ENCODE results near the gene GSTA1.
"Not testable (repeated sequence)": the region's sequence is repeated elsewhere in the genome, so short reads cannot be mapped to it uniquely, and the experiment has no call there.

Gene GSTA1

GRCh38 chr6:52829046-52829817, 25.6 kb upstream of the GSTA1 start:
- DNase-seq (ENCODE audit: low spot score), result no peak
- TF ChIP-seq CTCF (IDR thresholded peaks at IDR 0.05; ENCODE audit: extremely low read depth, missing control alignments), result no peak

- not testable (repeated sequence) for DNase-seq (ENCODE audit: low spot score)
Observed at GRCh38 chr6:52828621-52829020, 25.0 kb upstream of the GSTA1 start.

- not testable (repeated sequence) for DNase-seq (ENCODE audit: low spot score)
Observed at GRCh38 chr6:52827073-52827783, 23.6 kb upstream of the GSTA1 start.

GRCh38 chr6:52826513-52826912, 22.9 kb upstream of the GSTA1 start:
- TF ChIP-seq CTCF (IDR thresholded peaks at IDR 0.05; ENCODE audit: extremely low read depth, missing control alignments), result no peak

GRCh38 chr6:52825900-52826459, 22.4 kb upstream of the GSTA1 start:
- DNase-seq (ENCODE audit: low spot score), result not testable (repeated sequence)

More at GRCh38 chr6:52826513-52826912, 22.9 kb upstream of the GSTA1 start:
- no peak for DNase-seq (ENCODE audit: low spot score)

GRCh38 chr6:52825270-52825793, 21.7 kb upstream of the GSTA1 start:
- DNase-seq (ENCODE audit: low spot score), result not testable (repeated sequence)

GRCh38 chr6:52821842-52822241, 18.2 kb upstream of the GSTA1 start:
- DNase-seq (ENCODE audit: low spot score), result no peak
- TF ChIP-seq CTCF (IDR thresholded peaks at IDR 0.05; ENCODE audit: extremely low read depth, missing control alignments), result no peak

GRCh38 chr6:52820198-52820597, 16.6 kb upstream of the GSTA1 start:
- TF ChIP-seq CTCF (IDR thresholded peaks at IDR 0.05; ENCODE audit: extremely low read depth, missing control alignments), result no peak
- DNase-seq (ENCODE audit: low spot score), result no peak

GRCh38 chr6:52815167-52816092, 11.8 kb upstream of the GSTA1 start:
- TF ChIP-seq CTCF (IDR thresholded peaks at IDR 0.05; ENCODE audit: extremely low read depth, missing control alignments), result peak; percentile 26
- peak; percentile 69 for DNase-seq (ENCODE audit: low spot score)

GRCh38 chr6:52814545-52814944, 10.9 kb upstream of the GSTA1 start:
- not testable (repeated sequence) for DNase-seq (ENCODE audit: low spot score)

GRCh38 chr6:52809777-52810176, 6.2 kb upstream of the GSTA1 start:
- DNase-seq (ENCODE audit: low spot score), result not testable (repeated sequence)

All from GM20000 (cell line).